Prostate gland (tissue), 2 donors: Measurements from ENCODE around the gene ZBTB40. TPM values are rescaled to one million over a fixed set of nuclear protein-coding genes. Genes with fewer than 3 reads are reported as not detected.

Source experiments
- DNase-seq: peaks from one replicate; pipeline ENCODE4 v3.0.0-alpha.2; 2019; ENCODE audit warnings: low spot score
- H3K27ac ChIP-seq, 2 donors: fragments of 200-600 bp; sonication (generic); 2 replicates each; pipeline ENCODE4 v1.5.1; 2017 to 2019
- H3K27me3 ChIP-seq: fragments of 200-600 bp; sonication (generic); replicated peaks from 2 replicates; pipeline ENCODE4 v1.5.1; 2019; ENCODE audit not compliant: insufficient read depth
- H3K36me3 ChIP-seq, 2 donors: fragments of 200-600 bp; sonication (generic); 1 replicate in 1 of 2; 2 replicates in 1 of 2; pipeline versions ENCODE4 v1.5.1 to v1.8.1; 2017 to 2019
- H3K4me1 ChIP-seq: fragments of 200-600 bp; sonication (generic); replicated peaks from 2 replicates; pipeline ENCODE4 v1.5.1; 2019
- H3K4me3 ChIP-seq, 2 donors: fragments of 200-600 bp; sonication (generic); 2 replicates each; pipeline ENCODE4 v1.5.1; 2017 to 2019
- H3K9me3 ChIP-seq: fragments of 200-600 bp; sonication (generic); 2 replicates; pipeline ENCODE4 v1.5.1; 2017
- POLR2A ChIP-seq: fragments of 450-650 bp; IDR thresholded peaks from one replicate; pipeline ENCODE4 v1.6.1; 2016; ENCODE audit warnings: antibody characterized with exemption, mild to moderate bottlenecking
- POLR2AphosphoS5 ChIP-seq: sonication (generic); formaldehyde crosslinking; IDR thresholded peaks from one replicate; pipeline ENCODE4 v1.6.1; 2017; ENCODE audit warnings: antibody characterized with exemption
- whole genome bisulfite sequencing: methylation state at CpG from one replicate; pipeline ENCODE4 v1.1.5; 2018; 5-methylcytosine and 5-hydroxymethylcytosine counted together
- intact Hi-C: fragments of 100-400 bp; cut with DNase I; formaldehyde crosslinking; loops from one replicate; pipeline ENCODE4 v1.14.2; 2022
- total RNA-seq, 2 donors: library from RNA; depleted of rRNA; stranded (reverse); fragments of >200 nt; gene quantifications; one replicate each; pipeline ENCODE4 v1.1.0, GENCODE V29; 2016
- TF ChIP-seq, protein P1 (sequence below), 4 experiments: fragments of 200-600 bp in 2 of 4; fragments of 450-650 bp in 2 of 4; sonication (generic) in 2 of 4; IDR thresholded peaks; 1 replicate in 3 of 4; 2 replicates in 1 of 4; pipeline ENCODE4 v1.5.1; 2016 to 2019; ENCODE audit warnings: antibody characterized with exemption in 4 of 4, mild to moderate bottlenecking in 2 of 4, moderate library complexity in 2 of 4

Gene ZBTB40
- total RNA-seq, 2 donors from 2014 or later = 18.2 to 26.3 TPM

DNA sequence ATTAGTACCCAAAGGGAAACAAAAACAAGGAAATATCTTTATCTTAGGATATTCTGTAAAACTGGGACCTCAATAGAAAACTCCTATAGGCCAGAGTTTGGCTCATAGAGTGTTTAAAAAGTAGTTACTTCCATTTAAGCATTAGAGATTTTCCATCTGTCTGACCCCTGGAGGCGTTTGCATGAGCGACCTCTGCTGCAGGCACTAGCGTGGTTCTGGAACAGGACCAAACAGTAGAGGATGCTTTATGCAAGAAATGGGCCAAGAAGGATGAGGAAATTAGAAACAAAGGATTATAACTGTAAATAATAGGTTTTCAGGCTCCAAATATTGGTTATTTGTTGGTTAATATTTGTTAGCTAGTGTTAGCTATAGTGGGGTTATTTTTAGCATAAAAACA, 5.7 kb downstream of the ZBTB40 start:
- WGBS = 36% methylated on average over 3 of the region's 3 CpGs
- no peak overlapping the region for H3K27ac ChIP-seq
- intact Hi-C loops = no loop called here
- no peaks in the 10 kb centered on the region for H3K36me3 ChIP-seq
- H3K9me3 ChIP-seq = no peaks in the 10 kb centered on the region
- no peaks in the 10 kb centered on the region for H3K27me3 ChIP-seq
- H3K4me3 ChIP-seq = no peak overlapping the region
- H3K4me1 ChIP-seq = no peaks in the 10 kb centered on the region
- TF ChIP-seq POLR2A (no peak), POLR2AphosphoS5 (no peak)
- TF ChIP-seq, protein P1, sequence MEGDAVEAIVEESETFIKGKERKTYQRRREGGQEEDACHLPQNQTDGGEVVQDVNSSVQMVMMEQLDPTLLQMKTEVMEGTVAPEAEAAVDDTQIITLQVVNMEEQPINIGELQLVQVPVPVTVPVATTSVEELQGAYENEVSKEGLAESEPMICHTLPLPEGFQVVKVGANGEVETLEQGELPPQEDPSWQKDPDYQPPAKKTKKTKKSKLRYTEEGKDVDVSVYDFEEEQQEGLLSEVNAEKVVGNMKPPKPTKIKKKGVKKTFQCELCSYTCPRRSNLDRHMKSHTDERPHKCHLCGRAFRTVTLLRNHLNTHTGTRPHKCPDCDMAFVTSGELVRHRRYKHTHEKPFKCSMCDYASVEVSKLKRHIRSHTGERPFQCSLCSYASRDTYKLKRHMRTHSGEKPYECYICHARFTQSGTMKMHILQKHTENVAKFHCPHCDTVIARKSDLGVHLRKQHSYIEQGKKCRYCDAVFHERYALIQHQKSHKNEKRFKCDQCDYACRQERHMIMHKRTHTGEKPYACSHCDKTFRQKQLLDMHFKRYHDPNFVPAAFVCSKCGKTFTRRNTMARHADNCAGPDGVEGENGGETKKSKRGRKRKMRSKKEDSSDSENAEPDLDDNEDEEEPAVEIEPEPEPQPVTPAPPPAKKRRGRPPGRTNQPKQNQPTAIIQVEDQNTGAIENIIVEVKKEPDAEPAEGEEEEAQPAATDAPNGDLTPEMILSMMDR (IDR thresholded peaks at IDR 0.05) = no peak
- DNase-seq = no peak

DNA sequence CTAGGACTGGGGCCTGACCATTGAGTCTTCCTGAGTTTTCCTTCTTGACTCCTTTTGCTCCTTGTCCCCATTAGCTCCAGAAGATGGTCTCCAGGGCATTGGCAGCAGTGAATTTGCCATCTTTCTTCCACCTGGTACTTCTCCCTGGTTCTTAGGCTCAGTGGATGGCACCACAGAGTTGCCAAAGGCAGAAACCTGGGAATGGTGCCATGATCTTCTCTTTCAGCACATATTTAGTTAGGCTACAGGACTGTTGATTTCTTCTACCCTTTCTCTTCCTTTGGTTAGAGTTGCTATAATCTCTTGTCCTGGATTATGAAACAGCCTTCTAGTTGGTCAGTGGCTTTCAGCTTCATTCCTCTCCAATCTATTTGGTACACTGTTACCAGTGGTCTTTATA, 6.2 kb downstream of the ZBTB40 start:
- no peak for DNase-seq
- intact Hi-C loops = no loop called here
- TF ChIP-seq POLR2A (no peak), POLR2AphosphoS5 (no peak)
- TF ChIP-seq, protein P1 (IDR thresholded peaks at IDR 0.05) = no peak
- no peaks in the 10 kb centered on the region for H3K4me1 ChIP-seq
- no peaks in the 10 kb centered on the region for H3K27me3 ChIP-seq
- no peak overlapping the region for H3K27ac ChIP-seq
- H3K9me3 ChIP-seq = no peaks in the 10 kb centered on the region
- H3K36me3 ChIP-seq = no peaks in the 10 kb centered on the region
- no peak overlapping the region for H3K4me3 ChIP-seq

DNA sequence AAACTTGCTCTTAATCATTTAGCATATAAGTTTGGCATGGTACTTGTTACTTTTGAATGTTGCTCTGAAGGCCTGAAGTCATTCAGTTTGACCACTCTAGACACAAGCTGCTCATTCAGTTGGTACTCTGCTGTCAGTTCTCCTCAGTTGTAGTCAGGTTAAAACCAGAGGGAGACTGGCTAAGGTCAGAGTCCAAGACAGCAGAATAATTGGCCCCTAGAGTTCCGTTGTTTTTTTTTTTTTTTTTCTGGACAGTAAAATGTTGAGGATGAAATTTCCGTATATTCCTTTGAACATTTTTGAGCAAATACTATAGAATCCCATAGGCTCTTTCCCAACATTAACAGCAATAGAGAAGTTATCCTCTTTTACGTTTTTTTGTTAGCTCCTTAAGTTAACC, 9.4 kb downstream of the ZBTB40 start:
- TF ChIP-seq POLR2AphosphoS5 = no peak
- Histone ChIP-seq H3K9me3 (no peaks in the 10 kb centered on the region), H3K27ac (no peak overlapping the region), H3K4me3 (no peak overlapping the region), H3K36me3 (no peaks in the 10 kb centered on the region), H3K27me3 (no peaks in the 10 kb centered on the region), H3K4me1 (no peaks in the 10 kb centered on the region)
- intact Hi-C loops = no loop called here
- 87% methylated on average over 3 of the region's 3 CpGs for WGBS
- no peak for DNase-seq

DNA sequence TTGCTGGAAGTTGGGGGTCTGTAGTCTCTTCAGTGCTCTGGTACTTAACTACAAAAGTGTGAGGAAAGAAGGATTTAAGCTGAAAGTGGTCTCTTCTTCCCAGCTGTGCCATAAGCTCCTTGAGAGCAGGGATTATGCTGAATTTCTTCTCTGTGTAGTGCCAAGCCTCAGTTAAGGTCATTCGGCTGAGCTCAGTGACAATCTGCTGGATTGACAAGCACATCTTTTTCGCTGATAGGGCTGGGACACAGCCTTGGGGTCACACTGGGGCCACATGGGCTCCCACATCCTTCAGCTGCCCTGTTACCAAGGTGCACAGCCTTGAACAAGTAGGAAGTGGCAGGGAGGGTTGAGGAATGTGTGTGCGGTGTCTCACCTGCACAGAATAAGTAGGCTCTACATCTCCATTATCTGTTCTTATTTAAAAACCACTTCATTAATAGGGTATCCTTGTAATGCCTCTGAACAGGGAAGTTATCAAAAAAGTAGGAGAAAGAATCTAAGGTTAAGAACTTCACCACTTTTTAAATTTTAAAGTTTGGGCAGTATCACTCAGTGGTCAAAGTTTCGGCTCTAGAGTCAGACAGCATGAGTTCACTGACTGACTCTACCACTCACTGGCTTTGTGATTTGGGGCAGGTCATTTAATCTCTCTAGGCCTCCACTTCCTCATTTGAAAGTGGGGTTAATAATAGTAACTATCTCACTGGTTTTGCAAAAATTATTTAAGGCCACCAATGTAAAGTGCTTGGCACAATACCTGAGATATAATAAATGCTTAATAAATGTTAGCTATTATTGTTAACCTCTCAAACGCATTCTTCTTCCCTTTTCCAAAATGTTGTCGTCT, 10.3 kb downstream of the ZBTB40 start:
- Histone ChIP-seq H3K4me3 (no peak overlapping the region), H3K4me1 (no peaks in the 10 kb centered on the region), H3K27ac (no peak overlapping the region), H3K27me3 (no peaks in the 10 kb centered on the region), H3K9me3 (no peaks in the 10 kb centered on the region), H3K36me3 (no peaks in the 10 kb centered on the region)
- no peak for TF ChIP-seq POLR2AphosphoS5
- intact Hi-C loops = no loop called here
- DNase-seq = no peak
- WGBS = 88% methylated on average over 6 of the region's 6 CpGs

DNA sequence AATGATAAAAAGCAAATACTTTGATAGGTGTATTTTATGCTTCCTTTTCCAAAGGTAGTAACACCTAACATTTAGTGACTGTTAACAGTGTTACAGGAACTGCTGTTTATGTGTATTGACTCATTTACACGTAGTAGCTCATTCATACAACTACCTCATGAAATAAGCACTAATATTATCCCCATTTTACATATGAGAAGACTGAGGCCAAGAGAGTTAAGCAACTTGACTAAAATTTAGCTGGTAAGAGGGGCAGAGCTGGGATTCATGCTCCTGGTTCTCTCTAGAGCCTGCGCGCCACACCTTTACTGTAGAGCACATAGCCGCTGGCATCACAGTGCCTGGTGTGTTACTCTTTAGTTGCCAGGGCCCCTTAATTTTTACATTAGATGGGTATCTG, 11.3 kb downstream of the ZBTB40 start:
- TF ChIP-seq POLR2AphosphoS5 (no peak), POLR2A (no peak)
- TF ChIP-seq, protein P1 (IDR thresholded peaks at IDR 0.05) = no peak

DNA sequence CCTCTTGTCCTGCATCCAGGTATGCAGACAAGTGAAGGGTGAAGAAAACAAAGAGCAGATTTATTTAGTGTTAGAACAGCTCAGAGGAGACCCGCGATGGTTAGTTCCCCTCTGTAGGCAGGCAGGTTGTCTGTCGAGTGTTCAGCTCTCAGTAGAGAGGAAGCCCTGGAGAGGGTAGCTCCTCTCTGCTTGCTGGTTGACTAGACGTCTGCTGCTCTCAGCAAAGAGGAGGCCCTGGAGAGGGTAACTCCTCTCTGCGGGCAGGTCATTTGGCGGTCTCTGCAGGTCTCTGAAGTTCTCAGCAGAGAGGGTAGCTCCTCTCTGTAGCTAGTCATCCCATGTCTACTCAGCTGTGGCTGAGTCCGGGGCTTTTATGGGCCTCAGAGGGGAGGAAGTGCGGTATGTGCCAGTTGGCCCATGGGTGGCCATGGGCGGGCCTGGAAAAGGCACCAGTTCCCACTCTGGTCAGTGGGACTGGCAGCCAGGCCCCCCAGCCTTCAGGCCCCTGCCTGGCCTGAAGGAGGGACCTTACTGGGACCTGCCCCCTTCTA, 13.4 kb downstream of the ZBTB40 start:
- Histone ChIP-seq H3K4me1 (no peaks in the 10 kb centered on the region), H3K36me3 (no peaks in the 10 kb centered on the region), H3K27me3 (no peaks in the 10 kb centered on the region), H3K27ac (no peak overlapping the region), H3K9me3 (no peaks in the 10 kb centered on the region), H3K4me3 (no peak overlapping the region)
- WGBS = 88% methylated on average over 9 of the region's 9 CpGs
- intact Hi-C loops = no loop called here
- TF ChIP-seq POLR2A (no peak), POLR2AphosphoS5 (no peak)
- TF ChIP-seq, protein P1 (IDR thresholded peaks at IDR 0.05) = no peak
- DNase-seq = no peak

More for the DNA sequence above, 11.3 kb downstream of the ZBTB40 start:
- no peak overlapping the region for H3K4me3 ChIP-seq
- H3K4me1 ChIP-seq = no peaks in the 10 kb centered on the region
- no peaks in the 10 kb centered on the region for H3K9me3 ChIP-seq
- no peaks in the 10 kb centered on the region for H3K36me3 ChIP-seq
- WGBS = 100% methylated on average over 4 of the region's 4 CpGs
- intact Hi-C loops = no loop called here
- no peak for DNase-seq
- no peaks in the 10 kb centered on the region for H3K27me3 ChIP-seq
- no peak overlapping the region for H3K27ac ChIP-seq
